SKM-1 (cell line): ENCODE measurements around the gene SOX30.

Source experiments
- DNase-seq: peaks from one replicate; lab custom pipeline; 2025; ENCODE audit not compliant: unreplicated experiment; lab: John Stamatoyannopoulos, UW

The SOX30 gene

GRCh38 chr5:157610990-157611389 is 41.2 kb downstream of the SOX30 start:
- DNase-seq: no peak

GRCh38 chr5:157608972-157609565 is 43.2 kb downstream of the SOX30 start:
- no peak for DNase-seq

GRCh38 chr5:157607371-157608161 is 44.7 kb downstream of the SOX30 start:
- DNase-seq: no peak

GRCh38 chr5:157606046-157606445 is 46.2 kb downstream of the SOX30 start:
- DNase-seq: no peak

- DNase-seq: peak; percentile 65
Measured at GRCh38 chr5:157603333-157604190, 48.7 kb downstream of the SOX30 start.

- no peak for DNase-seq
Measured at GRCh38 chr5:157602505-157602904, 49.7 kb downstream of the SOX30 start.

GRCh38 chr5:157600252-157600651 is 52.0 kb downstream of the SOX30 start:
- DNase-seq: no peak

GRCh38 chr5:157599565-157599964 is 52.7 kb downstream of the SOX30 start:
- DNase-seq: no peak

GRCh38 chr5:157598350-157598936 is 53.8 kb downstream of the SOX30 start:
- no peak for DNase-seq

GRCh38 chr5:157597277-157597676 is 55.0 kb downstream of the SOX30 start:
- DNase-seq: no peak

- DNase-seq: no peak
Measured at GRCh38 chr5:157596487-157596886, 55.8 kb downstream of the SOX30 start.

GRCh38 chr5:157594675-157595459 is 57.4 kb downstream of the SOX30 start:
- DNase-seq: no peak

GRCh38 chr5:157594257-157594656 is 58.0 kb downstream of the SOX30 start:
- no peak for DNase-seq

- DNase-seq: no peak
Measured at GRCh38 chr5:157593052-157593757, 59.0 kb downstream of the SOX30 start.

- DNase-seq: no peak
Measured at GRCh38 chr5:157592594-157592993, 59.6 kb downstream of the SOX30 start.

GRCh38 chr5:157590478-157590877 is 61.8 kb downstream of the SOX30 start:
- no peak for DNase-seq

GRCh38 chr5:157584628-157585027 is 67.6 kb downstream of the SOX30 start:
- no peak for DNase-seq

GRCh38 chr5:157582731-157583620 is 69.3 kb downstream of the SOX30 start:
- no peak for DNase-seq

GRCh38 chr5:157581901-157582300 is 70.3 kb downstream of the SOX30 start:
- DNase-seq: no peak
